Measurements from ENCODE around the gene HIP1.

DNA sequence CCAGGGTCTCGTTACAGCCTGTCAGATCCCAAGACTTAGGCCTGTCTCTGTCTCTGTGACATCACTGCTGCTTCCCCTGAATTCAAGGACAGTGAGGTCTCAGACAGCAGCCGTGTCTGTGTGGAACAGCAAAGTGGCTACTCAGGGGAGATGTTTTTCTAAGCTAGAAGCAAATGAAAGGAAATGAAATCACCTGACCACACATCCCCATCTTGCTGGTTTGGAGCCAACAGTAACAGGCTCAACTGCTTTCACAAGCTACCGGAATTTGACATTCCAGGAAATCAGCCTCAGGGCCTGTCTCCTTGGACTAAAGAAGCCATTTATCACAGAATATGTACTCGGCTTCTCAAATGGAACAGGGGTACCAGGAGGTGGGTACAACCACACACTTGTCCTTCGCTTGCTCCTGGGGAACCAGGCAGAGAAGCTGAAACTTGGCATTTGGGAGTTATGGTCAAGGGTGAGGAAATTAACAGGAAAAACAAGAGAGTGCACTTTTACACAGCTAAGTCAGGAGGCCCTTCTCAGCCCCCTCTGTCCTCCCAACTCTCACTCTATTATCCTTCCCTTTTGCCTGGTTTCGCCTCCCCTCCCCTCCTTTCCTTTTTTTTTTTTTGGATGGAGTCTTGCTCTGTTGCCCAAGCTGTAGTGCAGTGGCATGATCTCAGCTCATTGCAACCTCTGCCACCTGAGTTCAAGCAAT is 173.5 kb downstream of the HIP1 start:
- TF ChIP-seq, protein P1, sequence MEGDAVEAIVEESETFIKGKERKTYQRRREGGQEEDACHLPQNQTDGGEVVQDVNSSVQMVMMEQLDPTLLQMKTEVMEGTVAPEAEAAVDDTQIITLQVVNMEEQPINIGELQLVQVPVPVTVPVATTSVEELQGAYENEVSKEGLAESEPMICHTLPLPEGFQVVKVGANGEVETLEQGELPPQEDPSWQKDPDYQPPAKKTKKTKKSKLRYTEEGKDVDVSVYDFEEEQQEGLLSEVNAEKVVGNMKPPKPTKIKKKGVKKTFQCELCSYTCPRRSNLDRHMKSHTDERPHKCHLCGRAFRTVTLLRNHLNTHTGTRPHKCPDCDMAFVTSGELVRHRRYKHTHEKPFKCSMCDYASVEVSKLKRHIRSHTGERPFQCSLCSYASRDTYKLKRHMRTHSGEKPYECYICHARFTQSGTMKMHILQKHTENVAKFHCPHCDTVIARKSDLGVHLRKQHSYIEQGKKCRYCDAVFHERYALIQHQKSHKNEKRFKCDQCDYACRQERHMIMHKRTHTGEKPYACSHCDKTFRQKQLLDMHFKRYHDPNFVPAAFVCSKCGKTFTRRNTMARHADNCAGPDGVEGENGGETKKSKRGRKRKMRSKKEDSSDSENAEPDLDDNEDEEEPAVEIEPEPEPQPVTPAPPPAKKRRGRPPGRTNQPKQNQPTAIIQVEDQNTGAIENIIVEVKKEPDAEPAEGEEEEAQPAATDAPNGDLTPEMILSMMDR (IDR thresholded peaks at IDR 0.05), result no peak
- TF ChIP-seq REST (IDR thresholded peaks at IDR 0.05; ENCODE audit: insufficient read depth in 1 of 2, low read depth in 2 of 2, low read length in 1 of 2) (no peak), SIN3A (IDR thresholded peaks at IDR 0.05; ENCODE audit: borderline replicate concordance, insufficient read depth, low read depth, low read length) (no peak), POLR2AphosphoS5 (IDR thresholded peaks at IDR 0.05; ENCODE audit: low read depth, low read length) (no peak)
